ENCODE results near the gene NKAPL.

DNA sequence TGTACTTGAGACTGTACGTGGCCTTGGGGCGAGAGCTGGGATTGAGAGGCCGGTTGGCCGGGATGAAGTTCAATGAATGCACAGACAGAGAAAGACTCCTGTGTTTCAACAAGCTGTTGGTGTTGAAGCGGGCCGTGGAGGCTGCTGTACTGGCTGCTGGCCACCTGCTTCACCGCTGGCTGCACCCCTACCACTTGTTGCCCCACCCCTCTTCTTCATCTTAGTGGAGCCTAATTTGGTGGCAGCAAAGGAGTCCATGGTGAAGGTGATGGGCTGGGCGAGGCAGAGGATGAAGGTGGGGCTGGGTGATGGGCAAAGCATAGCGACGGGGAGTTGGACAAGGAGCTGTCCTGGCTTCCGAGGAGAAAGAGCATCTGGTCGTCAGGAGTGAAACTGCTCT is 41.2 kb upstream of the NKAPL start:
- TF ChIP-seq, protein P1, sequence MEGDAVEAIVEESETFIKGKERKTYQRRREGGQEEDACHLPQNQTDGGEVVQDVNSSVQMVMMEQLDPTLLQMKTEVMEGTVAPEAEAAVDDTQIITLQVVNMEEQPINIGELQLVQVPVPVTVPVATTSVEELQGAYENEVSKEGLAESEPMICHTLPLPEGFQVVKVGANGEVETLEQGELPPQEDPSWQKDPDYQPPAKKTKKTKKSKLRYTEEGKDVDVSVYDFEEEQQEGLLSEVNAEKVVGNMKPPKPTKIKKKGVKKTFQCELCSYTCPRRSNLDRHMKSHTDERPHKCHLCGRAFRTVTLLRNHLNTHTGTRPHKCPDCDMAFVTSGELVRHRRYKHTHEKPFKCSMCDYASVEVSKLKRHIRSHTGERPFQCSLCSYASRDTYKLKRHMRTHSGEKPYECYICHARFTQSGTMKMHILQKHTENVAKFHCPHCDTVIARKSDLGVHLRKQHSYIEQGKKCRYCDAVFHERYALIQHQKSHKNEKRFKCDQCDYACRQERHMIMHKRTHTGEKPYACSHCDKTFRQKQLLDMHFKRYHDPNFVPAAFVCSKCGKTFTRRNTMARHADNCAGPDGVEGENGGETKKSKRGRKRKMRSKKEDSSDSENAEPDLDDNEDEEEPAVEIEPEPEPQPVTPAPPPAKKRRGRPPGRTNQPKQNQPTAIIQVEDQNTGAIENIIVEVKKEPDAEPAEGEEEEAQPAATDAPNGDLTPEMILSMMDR (IDR thresholded peaks at IDR 0.05 in 8 of 11, conservative IDR thresholded peaks at IDR 0.05 in 3 of 11): no peak
- TF ChIP-seq POLR2A (IDR thresholded peaks at IDR 0.05): no peak

Measured in spleen (tissue), 7 donors.